CD4-positive, alpha-beta T cell (primary cell): Measurements from ENCODE around the gene NUDT22. TPM values are rescaled to one million over a fixed set of nuclear protein-coding genes. Genes with fewer than 3 reads are reported as not detected.

ENCODE experiments used
- ATAC-seq: fragments of 200-7000 bp; cut with Tn5 transposase; one replicate; pipeline ENCODE4 v1.10.0; 2022; ENCODE audit warnings: mild to moderate bottlenecking; ENCODE audit not compliant: poor library complexity
- CTCF ChIA-PET: fragments of 350-600 bp; sonication (Branson Sonifier 250); formaldehyde crosslinking; loops from one replicate; lab custom pipeline; 2021; ENCODE audit warnings: antibody characterized with exemption, inconsistent platforms; lab: Charles Lee
- POLR2A ChIA-PET: fragments of 350-600 bp; sonication (Branson Sonifier 250); formaldehyde crosslinking; loops from one replicate; lab custom pipeline; 2021; ENCODE audit warnings: antibody characterized with exemption, inconsistent platforms; lab: Charles Lee
- DNase-seq, 14 experiments: peaks; one replicate each; pipeline ENCODE4 v3.0.0-alpha.2; 2013 to 2020; ENCODE audit warnings: mixed read lengths in 2 of 14
- H3K27ac ChIP-seq, 2 donors: one replicate each; pipeline versions ENCODE4 v1.5.1 to v1.7.0; 2013; ENCODE audit warnings: low read length in 2 of 2, low read depth in 1 of 2, mild to moderate bottlenecking in 1 of 2
- H3K27me3 ChIP-seq, 2 experiments: 1 replicate in 1 of 2; 2 replicates in 1 of 2; pipeline versions ENCODE4 v1.6.1 to v1.7.0; 2013; ENCODE audit warnings: low read length in 2 of 2, control low read depth in 1 of 2, mild to moderate bottlenecking in 1 of 2, moderate library complexity in 1 of 2; ENCODE audit not compliant: insufficient read depth in 2 of 2, control insufficient read depth in 1 of 2
- H3K36me3 ChIP-seq: one replicate; pipeline ENCODE4 v1.6.1; 2013; ENCODE audit warnings: low read length, control low read depth; ENCODE audit not compliant: insufficient read depth
- H3K4me1 ChIP-seq: one replicate; pipeline ENCODE4 v1.6.1; 2013; ENCODE audit warnings: low read length, control low read depth; ENCODE audit not compliant: insufficient read depth
- H3K4me3 ChIP-seq: one replicate; pipeline ENCODE4 v1.5.1; 2013; ENCODE audit warnings: mild to moderate bottlenecking, low read length, moderate library complexity
- H3K9me3 ChIP-seq, 2 experiments: 1 replicate in 1 of 2; 2 replicates in 1 of 2; pipeline versions ENCODE4 v1.6.1 to v1.7.0; 2013; ENCODE audit warnings: low read length in 2 of 2, mild to moderate bottlenecking in 2 of 2, control low read depth in 1 of 2, moderate library complexity in 1 of 2; ENCODE audit not compliant: control insufficient read depth in 1 of 2, insufficient read depth in 1 of 2
- H3K27ac Mint-ChIP-seq: one replicate; pipeline ENCODE4 v1.8.0; 2020; ENCODE audit warnings: mixed read lengths
- H3K27me3 Mint-ChIP-seq: one replicate; pipeline ENCODE4 v1.8.0; 2021; ENCODE audit warnings: mixed read lengths
- H3K36me3 Mint-ChIP-seq: one replicate; pipeline ENCODE4 v1.8.0; 2021; ENCODE audit warnings: low read depth, mixed read lengths
- H3K4me1 Mint-ChIP-seq: one replicate; pipeline ENCODE4 v1.8.0; 2021; ENCODE audit warnings: low read depth, mixed read lengths
- H3K4me3 Mint-ChIP-seq: one replicate; pipeline ENCODE4 v1.8.0; 2020; ENCODE audit warnings: mild to moderate bottlenecking, mixed read lengths
- H3K9me3 Mint-ChIP-seq: one replicate; pipeline ENCODE4 v1.8.0; 2020; ENCODE audit warnings: mixed read lengths
- CTCF ChIP-seq: fragments of 200-600 bp; IDR thresholded peaks from one replicate; pipeline ENCODE4 v1.8.0; 2022; ENCODE audit warnings: antibody characterized with exemption, mild to moderate bottlenecking
- intact Hi-C, 2 experiments: fragments of 100-400 bp; cut with DNase I in 1 of 2; cut with micrococcal nuclease in 1 of 2; formaldehyde crosslinking; loops; one replicate each; pipeline versions ENCODE4 v1.15.1 to v1.9.0; 2023 to 2025; cut with DNase I, micrococcal nuclease
- total RNA-seq, 174 experiments: library from RNA in 2 of 174; stranded (reverse) in 2 of 174; gene quantifications; one replicate each; pipeline ENCODE4 v1.2.3 and lab custom pipeline; 2021 to 2026

The NUDT22 gene
- total RNA-seq, 2 experiments from 2014 or later, result 26.8 to 26.9 TPM

DNA sequence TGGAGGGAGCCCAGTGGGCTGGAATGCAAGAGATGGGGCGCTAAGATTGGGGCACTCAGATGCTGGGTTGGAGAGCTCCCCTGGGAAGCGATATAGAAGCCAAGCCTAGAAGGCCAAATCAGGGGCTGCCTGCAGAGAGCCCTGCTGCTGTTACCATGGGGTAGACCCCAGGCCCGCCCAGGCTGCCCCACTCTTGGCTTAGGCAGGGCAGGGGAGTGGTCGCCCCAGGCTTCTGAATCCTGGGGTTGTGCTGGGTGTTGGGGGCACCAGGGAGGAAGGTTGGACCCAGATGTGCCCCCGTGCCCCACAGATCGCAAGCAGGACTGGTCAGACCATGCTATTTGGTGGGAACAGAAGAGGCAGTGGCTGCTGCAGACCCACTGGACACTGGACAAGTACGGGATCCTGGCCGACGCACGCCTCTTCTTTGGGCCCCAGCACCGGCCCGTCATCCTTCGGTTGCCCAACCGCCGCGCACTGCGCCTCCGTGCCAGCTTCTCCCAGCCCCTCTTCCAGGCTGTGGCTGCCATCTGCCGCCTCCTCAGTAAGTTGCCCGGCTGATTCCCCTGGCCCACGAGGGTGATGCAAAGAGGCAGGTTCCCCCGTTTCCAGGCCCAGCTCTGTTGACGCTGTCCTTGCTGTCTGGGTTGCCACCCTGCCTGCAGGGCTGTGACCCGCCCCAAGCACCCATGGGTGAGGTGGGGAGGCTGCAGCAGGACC lies 15.6 kb upstream of the NUDT22 start:
- ChIA-PET POLR2A (interaction anchor here (1.5 to 7.1 kb wide), 3 partner anchors 15 to 31 kb away, joined by 4 to 116 read pairs (median 5); partner anchors contain the start of genes FKBP2, NUDT22, STIP1 and TRPT1), CTCF (no interaction called here)
- ATAC-seq, result no peak
- H3K4me3 ChIP-seq, result no peak overlapping the region
- no peaks in the 10 kb centered on the region for H3K27me3 ChIP-seq
- Mint-ChIP-seq H3K4me1 (peaks cover 36% of the 10 kb centered on the region), H3K4me3 (no peak overlapping the region), H3K27ac (no peak overlapping the region), H3K36me3 (peaks cover 77% of the 10 kb centered on the region), H3K27me3 (no peaks in the 10 kb centered on the region), H3K9me3 (no peaks in the 10 kb centered on the region)
- no peak for TF ChIP-seq CTCF
- intact Hi-C loops, result no loop called here
- no peak for DNase-seq
- H3K36me3 ChIP-seq, result peaks cover 57% of the 10 kb centered on the region
- no peaks in the 10 kb centered on the region for H3K9me3 ChIP-seq
- H3K27ac ChIP-seq, result no peak overlapping the region
- H3K4me1 ChIP-seq, result peaks cover 46% of the 10 kb centered on the region

DNA sequence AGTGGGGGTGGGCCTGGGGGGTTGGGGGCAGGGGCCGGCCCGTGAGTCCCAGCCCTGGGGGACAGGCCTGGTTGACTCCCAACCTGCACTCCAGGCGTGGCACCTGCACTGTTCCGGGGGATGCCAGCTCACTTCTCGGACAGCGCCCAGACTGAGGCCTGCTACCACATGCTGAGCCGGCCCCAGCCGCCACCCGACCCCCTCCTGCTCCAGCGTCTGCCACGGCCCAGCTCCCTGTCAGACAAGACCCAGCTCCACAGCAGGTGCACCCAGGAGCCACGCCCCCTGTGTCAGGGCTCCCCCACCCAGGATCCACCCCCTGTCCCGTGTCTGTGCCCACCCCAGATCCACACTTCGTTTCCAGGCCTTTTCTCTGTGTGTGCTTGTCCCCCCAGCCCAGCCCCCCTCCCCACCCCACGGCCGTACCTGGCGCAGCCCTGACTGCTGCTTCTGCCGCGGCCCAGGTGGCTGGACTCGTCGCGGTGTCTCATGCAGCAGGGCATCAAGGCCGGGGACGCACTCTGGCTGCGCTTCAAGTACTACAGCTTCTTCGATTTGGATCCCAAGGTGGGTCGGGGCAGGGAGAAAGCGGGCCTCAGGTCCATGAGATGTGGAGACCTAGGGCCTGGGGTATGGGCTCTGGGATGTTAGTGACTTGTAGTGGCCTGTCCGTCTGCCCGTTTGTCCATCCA lies 14.7 kb upstream of the NUDT22 start:
- POLR2A ChIA-PET, result interaction anchor here (1.3 to 1.6 kb wide), 2 partner anchors 12 to 30 kb away, joined by 5 read pairs; partner anchors contain the start of gene FKBP2
- DNase-seq (no peak), ATAC-seq (no peak)
- Histone ChIP-seq H3K27ac (no peak overlapping the region), H3K36me3 (peaks cover 60% of the 10 kb centered on the region), H3K27me3 (no peaks in the 10 kb centered on the region), H3K4me1 (peaks cover 37% of the 10 kb centered on the region), H3K9me3 (no peaks in the 10 kb centered on the region), H3K4me3 (no peak overlapping the region)
- Mint-ChIP-seq H3K4me3 (no peak overlapping the region), H3K36me3 (peaks cover 81% of the 10 kb centered on the region), H3K9me3 (no peaks in the 10 kb centered on the region), H3K4me1 (peaks cover 28% of the 10 kb centered on the region), H3K27ac (no peak overlapping the region), H3K27me3 (no peaks in the 10 kb centered on the region)
- TF ChIP-seq CTCF, result no peak
- intact Hi-C loops, result no loop called here
- CTCF ChIA-PET, result interaction anchor here (1.0 kb wide), 1 partner anchor 89 kb away, joined by 3 read pairs; no protein-coding TSS in a partner anchor

GRCh38 chr11:64216879-64217278 lies 9.2 kb upstream of the NUDT22 start:
- Histone ChIP-seq H3K27ac (no peak overlapping the region), H3K36me3 (peaks cover 70% of the 10 kb centered on the region), H3K4me3 (no peak overlapping the region), H3K27me3 (no peaks in the 10 kb centered on the region), H3K9me3 (no peaks in the 10 kb centered on the region), H3K4me1 (peaks cover 2% of the 10 kb centered on the region)
- CTCF ChIA-PET, result interaction anchor here (1.1 to 1.3 kb wide), 3 partner anchors 12 to 34 kb away, joined by 3 to 4 read pairs (median 3); no protein-coding TSS in a partner anchor
- POLR2A ChIA-PET, result interaction anchor here (1.1 to 3.5 kb wide), 5 partner anchors 9 to 31 kb away, joined by 3 to 15 read pairs (median 3); partner anchors contain the start of genes FERMT3, NUDT22, PPP1R14B and STIP1
- Mint-ChIP-seq H3K4me3 (no peak overlapping the region), H3K36me3 (peaks cover 61% of the 10 kb centered on the region), H3K27ac (no peak overlapping the region), H3K9me3 (no peaks in the 10 kb centered on the region), H3K27me3 (no peaks in the 10 kb centered on the region), H3K4me1 (peaks cover 8% of the 10 kb centered on the region)
- ATAC-seq (no peak), DNase-seq (no peak)
- intact Hi-C loops, result no loop called here
- no peak for TF ChIP-seq CTCF
